OCI-LY1 (cell line): ENCODE measurements around the gene ACVR2A.

Source experiments
- CTCF ChIP-seq: fragments of 200-600 bp; sonication (generic), shearing (Covaris generic); IDR thresholded peaks from 2 replicates; pipeline ENCODE4 v1.5.1; 2017; ENCODE audit warnings: mild to moderate bottlenecking, antibody characterized with exemption, low read length, moderate library complexity, mixed read lengths
- EZH2 ChIP-seq: fragments of 200-600 bp; sonication (generic), shearing (Covaris generic); IDR thresholded peaks from 2 replicates; pipeline ENCODE4 v1.8.0; 2017; ENCODE audit warnings: borderline replicate concordance, mixed run types, mild to moderate bottlenecking, antibody characterized with exemption, low read length, moderate library complexity, mixed read lengths

- TF ChIP-seq CTCF (no peak), EZH2 (no peak)
Observed at GRCh38 chr2:147865560-147865959, 20.7 kb downstream of the ACVR2A start.
